ENCODE data around the gene KCNIP4. TPM values are rescaled to one million over a fixed set of nuclear protein-coding genes. Genes with fewer than 3 reads are reported as not detected.

KCNIP4 gene
- total RNA-seq, 1 experiment from 2014 or later, result 0.91 TPM

DNA sequence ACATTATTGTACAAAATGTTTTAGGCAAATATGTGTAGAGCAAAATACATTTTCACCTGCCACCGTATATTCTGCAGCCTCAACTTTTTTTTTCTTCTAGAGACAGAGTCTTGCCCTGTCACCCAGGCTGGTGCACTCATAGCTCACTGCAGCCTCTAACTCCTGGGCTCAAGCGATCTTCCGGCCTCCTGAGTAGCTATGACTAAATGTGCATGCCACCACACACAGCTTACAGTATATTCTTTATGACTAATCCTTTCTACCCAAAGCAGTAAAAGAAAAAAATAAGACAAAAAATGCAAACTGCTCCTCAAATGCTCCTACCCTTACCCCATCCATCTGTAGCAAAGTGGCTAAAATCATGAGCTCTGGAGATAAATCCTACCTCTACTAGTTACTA is 426.3 kb downstream of the KCNIP4 start:
- intact Hi-C loops (cut with micrococcal nuclease), result no loop called here
- H3K4me3 Mint-ChIP-seq (ENCODE audit: unreplicated experiment), result no peak overlapping the region
- ChIA-PET POLR2A (no interaction called here), CTCF (interaction anchor here (0.6 to 1.8 kb wide), 6 partner anchors 10 to 867 kb away, joined by 3 to 17 read pairs (median 3); no protein-coding TSS in a partner anchor)
- TF ChIP-seq, protein P1, sequence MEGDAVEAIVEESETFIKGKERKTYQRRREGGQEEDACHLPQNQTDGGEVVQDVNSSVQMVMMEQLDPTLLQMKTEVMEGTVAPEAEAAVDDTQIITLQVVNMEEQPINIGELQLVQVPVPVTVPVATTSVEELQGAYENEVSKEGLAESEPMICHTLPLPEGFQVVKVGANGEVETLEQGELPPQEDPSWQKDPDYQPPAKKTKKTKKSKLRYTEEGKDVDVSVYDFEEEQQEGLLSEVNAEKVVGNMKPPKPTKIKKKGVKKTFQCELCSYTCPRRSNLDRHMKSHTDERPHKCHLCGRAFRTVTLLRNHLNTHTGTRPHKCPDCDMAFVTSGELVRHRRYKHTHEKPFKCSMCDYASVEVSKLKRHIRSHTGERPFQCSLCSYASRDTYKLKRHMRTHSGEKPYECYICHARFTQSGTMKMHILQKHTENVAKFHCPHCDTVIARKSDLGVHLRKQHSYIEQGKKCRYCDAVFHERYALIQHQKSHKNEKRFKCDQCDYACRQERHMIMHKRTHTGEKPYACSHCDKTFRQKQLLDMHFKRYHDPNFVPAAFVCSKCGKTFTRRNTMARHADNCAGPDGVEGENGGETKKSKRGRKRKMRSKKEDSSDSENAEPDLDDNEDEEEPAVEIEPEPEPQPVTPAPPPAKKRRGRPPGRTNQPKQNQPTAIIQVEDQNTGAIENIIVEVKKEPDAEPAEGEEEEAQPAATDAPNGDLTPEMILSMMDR (IDR thresholded peaks at IDR 0.05; ENCODE audit: unreplicated experiment), result no peak
- no peak overlapping the region for H3K27ac Mint-ChIP-seq (ENCODE audit: low read depth, unreplicated experiment)
- no peaks in the 10 kb centered on the region for H3K4me1 Mint-ChIP-seq (ENCODE audit: insufficient read depth, unreplicated experiment)
- no peaks in the 10 kb centered on the region for H3K36me3 Mint-ChIP-seq (ENCODE audit: insufficient read depth, unreplicated experiment)
- no peaks in the 10 kb centered on the region for H3K9me3 Mint-ChIP-seq (ENCODE audit: unreplicated experiment)
- DNase-seq (ENCODE audit: unreplicated experiment), result peak; percentile 3
- H3K27me3 Mint-ChIP-seq (ENCODE audit: insufficient read depth, unreplicated experiment), result peaks cover 28% of the 10 kb centered on the region
- no TSS peak for BruUV-seq (replicated peaks)

DNA sequence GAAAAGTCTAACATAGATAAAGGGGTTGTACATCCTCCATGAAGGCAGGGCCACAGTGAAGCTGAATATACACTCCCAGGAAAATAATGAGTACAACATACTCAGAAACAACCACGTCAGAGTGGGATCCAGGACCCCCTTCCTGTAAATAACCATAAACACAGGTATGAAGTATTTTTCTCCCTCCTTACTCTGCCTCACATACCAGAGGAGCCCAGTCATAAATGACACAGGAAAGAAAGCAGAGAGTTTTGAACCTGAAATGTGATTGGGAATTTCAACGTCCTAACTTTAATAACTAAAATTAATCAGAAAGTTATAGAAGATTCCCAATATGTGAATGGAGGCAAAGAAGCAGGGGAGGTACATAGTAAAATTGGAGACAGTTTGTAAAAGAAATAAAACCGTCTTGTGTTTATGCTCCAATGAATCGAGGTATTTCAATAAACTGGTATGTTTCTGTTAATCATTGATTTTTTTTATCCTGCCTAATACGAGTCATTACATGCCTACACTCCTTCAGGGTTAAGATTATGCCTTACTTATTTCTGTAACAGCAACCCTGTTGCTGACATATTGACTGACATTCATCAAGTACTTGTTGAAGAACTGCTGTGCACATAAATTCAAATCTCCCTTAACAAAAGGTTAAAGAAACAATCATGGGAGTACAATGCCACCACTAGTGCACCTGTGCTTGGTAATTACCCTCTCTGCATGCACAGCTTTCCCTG is 431.3 kb downstream of the KCNIP4 start:
- Mint-ChIP-seq H3K27me3 (ENCODE audit: insufficient read depth, unreplicated experiment) (peaks cover 56% of the 10 kb centered on the region), H3K4me1 (ENCODE audit: insufficient read depth, unreplicated experiment) (no peaks in the 10 kb centered on the region), H3K36me3 (ENCODE audit: insufficient read depth, unreplicated experiment) (no peaks in the 10 kb centered on the region), H3K27ac (ENCODE audit: low read depth, unreplicated experiment) (no peak overlapping the region), H3K4me3 (ENCODE audit: unreplicated experiment) (no peak overlapping the region), H3K9me3 (ENCODE audit: unreplicated experiment) (no peaks in the 10 kb centered on the region)
- BruUV-seq (replicated peaks), result no TSS peak
- TF ChIP-seq, protein P1 (IDR thresholded peaks at IDR 0.05; ENCODE audit: unreplicated experiment), result no peak
- DNase-seq (ENCODE audit: unreplicated experiment), result no peak
- ChIA-PET POLR2A (interaction anchor here (1.6 kb wide), 1 partner anchor 246 kb away, joined by 3 read pairs; no protein-coding TSS in a partner anchor), CTCF (interaction anchor here (0.7 to 14.8 kb wide), 3 partner anchors 10 to 251 kb away, joined by 3 to 385 read pairs (median 3); no protein-coding TSS in a partner anchor)
- intact Hi-C loops (cut with micrococcal nuclease), result loop anchor here (10.0 kb wide), 1 partner anchor 868 kb away; no protein-coding TSS in a partner anchor

DNA sequence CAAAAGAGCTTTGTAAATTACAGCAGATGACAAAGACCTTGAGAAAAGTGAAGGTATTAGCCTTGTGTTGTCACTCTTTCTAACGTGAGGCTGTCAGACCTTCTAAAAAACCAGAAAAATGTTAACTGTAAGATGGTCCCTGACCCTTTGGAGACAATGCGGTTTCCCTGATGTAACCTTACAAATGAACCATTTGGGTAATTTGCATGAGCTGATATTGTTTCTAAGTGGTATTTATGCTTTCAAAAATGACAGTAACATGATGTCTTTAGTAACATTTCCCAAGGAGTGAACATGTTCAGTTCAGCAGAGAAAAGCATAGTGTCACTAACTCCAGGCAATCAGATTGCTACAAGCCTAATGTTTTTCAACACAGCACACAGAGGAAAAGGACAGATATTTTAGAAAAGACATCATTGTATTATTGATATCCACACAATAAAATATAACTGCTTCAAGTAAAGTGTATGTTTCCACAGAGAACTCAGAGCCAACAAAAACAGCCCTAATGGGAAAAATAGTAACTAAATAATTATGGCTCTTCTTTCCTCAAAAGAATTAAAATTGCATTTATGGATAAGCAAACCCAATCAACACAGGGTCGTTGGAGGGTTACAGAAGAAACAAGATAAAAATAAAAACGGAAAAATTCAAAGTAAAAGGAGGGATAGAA is 434.4 kb downstream of the KCNIP4 start:
- TF ChIP-seq, protein P1 (IDR thresholded peaks at IDR 0.05; ENCODE audit: unreplicated experiment), result no peak
- no peak overlapping the region for H3K4me3 Mint-ChIP-seq (ENCODE audit: unreplicated experiment)
- H3K27ac Mint-ChIP-seq (ENCODE audit: low read depth, unreplicated experiment), result no peak overlapping the region
- H3K36me3 Mint-ChIP-seq (ENCODE audit: insufficient read depth, unreplicated experiment), result no peaks in the 10 kb centered on the region
- H3K9me3 Mint-ChIP-seq (ENCODE audit: unreplicated experiment), result no peaks in the 10 kb centered on the region
- no TSS peak for BruUV-seq (replicated peaks)
- no peak for DNase-seq (ENCODE audit: unreplicated experiment)
- intact Hi-C loops (cut with micrococcal nuclease), result loop anchor here (10.0 kb wide), 1 partner anchor 871 kb away; no protein-coding TSS in a partner anchor
- CTCF ChIA-PET, result interaction anchor here (0.6 to 14.8 kb wide), 13 partner anchors 8 to 1327 kb away, joined by 3 to 385 read pairs (median 5); no protein-coding TSS in a partner anchor
- POLR2A ChIA-PET, result interaction anchor here (0.7 to 1.7 kb wide), 2 partner anchors 251 kb away, joined by 3 read pairs; no protein-coding TSS in a partner anchor
- H3K27me3 Mint-ChIP-seq (ENCODE audit: insufficient read depth, unreplicated experiment), result peaks cover 54% of the 10 kb centered on the region
- H3K4me1 Mint-ChIP-seq (ENCODE audit: insufficient read depth, unreplicated experiment), result peaks cover 5% of the 10 kb centered on the region

GRCh38 chr4:21512353-21512752 is 436.2 kb downstream of the KCNIP4 start:
- no peaks in the 10 kb centered on the region for H3K36me3 Mint-ChIP-seq (ENCODE audit: insufficient read depth, unreplicated experiment)
- H3K27me3 Mint-ChIP-seq (ENCODE audit: insufficient read depth, unreplicated experiment), result peaks cover 54% of the 10 kb centered on the region
- no peak overlapping the region for H3K4me3 Mint-ChIP-seq (ENCODE audit: unreplicated experiment)
- peaks cover 5% of the 10 kb centered on the region for H3K4me1 Mint-ChIP-seq (ENCODE audit: insufficient read depth, unreplicated experiment)
- TF ChIP-seq, protein P1 (IDR thresholded peaks at IDR 0.05; ENCODE audit: unreplicated experiment), result peak; percentile 62
- no peak overlapping the region for H3K27ac Mint-ChIP-seq (ENCODE audit: low read depth, unreplicated experiment)
- intact Hi-C loops (cut with micrococcal nuclease), result loop anchor here (1.0 to 10.0 kb wide), 2 partner anchors 256 to 872 kb away; no protein-coding TSS in a partner anchor
- peak; percentile 55 for DNase-seq (ENCODE audit: unreplicated experiment)
- H3K9me3 Mint-ChIP-seq (ENCODE audit: unreplicated experiment), result no peaks in the 10 kb centered on the region
- BruUV-seq (replicated peaks), result no TSS peak
- ChIA-PET POLR2A (interaction anchor here (0.6 to 1.7 kb wide), 2 partner anchors 253 to 260 kb away, joined by 3 read pairs; no protein-coding TSS in a partner anchor), CTCF (interaction anchor here (0.6 to 14.8 kb wide), 18 partner anchors 9 to 306 kb away, joined by 3 to 385 read pairs (median 3); no protein-coding TSS in a partner anchor)
